Measurements from ENCODE around the gene GULP1.

GULP1 gene

GRCh38 chr2:188381614-188382013 lies 89.9 kb downstream of the GULP1 start:
- no peak for DNase-seq

GRCh38 chr2:188382107-188382506 lies 90.4 kb downstream of the GULP1 start:
- no peak for DNase-seq

- no peak for DNase-seq
These were observed 91.5 kb downstream of the GULP1 start for GRCh38 chr2:188383158-188383557.

- no peak for DNase-seq
These were observed 94.2 kb downstream of the GULP1 start for GRCh38 chr2:188385857-188386256.

GRCh38 chr2:188388831-188389230 lies 97.2 kb downstream of the GULP1 start:
- DNase-seq, result no peak

GRCh38 chr2:188391354-188391753 lies 99.7 kb downstream of the GULP1 start:
- DNase-seq, result no peak

GRCh38 chr2:188394931-188395472 lies 103.3 kb downstream of the GULP1 start:
- DNase-seq, result no peak

GRCh38 chr2:188395903-188396689 lies 104.4 kb downstream of the GULP1 start:
- DNase-seq, result no peak

- no peak for DNase-seq
These were observed 107.5 kb downstream of the GULP1 start for GRCh38 chr2:188399159-188399558.

- no peak for DNase-seq
These were observed 112.0 kb downstream of the GULP1 start for GRCh38 chr2:188403676-188404075.

GRCh38 chr2:188404341-188405004 lies 112.8 kb downstream of the GULP1 start:
- no peak for DNase-seq

- no peak for DNase-seq
These were observed 114.7 kb downstream of the GULP1 start for GRCh38 chr2:188406414-188406813.

GRCh38 chr2:188410504-188411235 lies 119.0 kb downstream of the GULP1 start:
- no peak for DNase-seq

- DNase-seq, result no peak
These were observed 120.5 kb downstream of the GULP1 start for GRCh38 chr2:188412190-188412589.

- DNase-seq, result no peak
These were observed 122.7 kb downstream of the GULP1 start for GRCh38 chr2:188414411-188414810.

GRCh38 chr2:188414869-188415753 lies 123.4 kb downstream of the GULP1 start:
- no peak for DNase-seq

GRCh38 chr2:188415754-188416083 lies 124.0 kb downstream of the GULP1 start:
- DNase-seq, result no peak

GRCh38 chr2:188416367-188416766 lies 124.7 kb downstream of the GULP1 start:
- DNase-seq, result no peak

GRCh38 chr2:188422726-188423125 lies 131.1 kb downstream of the GULP1 start:
- no peak for DNase-seq

GRCh38 chr2:188425266-188425665 lies 133.6 kb downstream of the GULP1 start:
- DNase-seq, result no peak

GRCh38 chr2:188426121-188426520 lies 134.4 kb downstream of the GULP1 start:
- no peak for DNase-seq

- no peak for DNase-seq
These were observed 139.0 kb downstream of the GULP1 start for GRCh38 chr2:188430705-188431104.

- DNase-seq, result no peak
These were observed 142.3 kb downstream of the GULP1 start for GRCh38 chr2:188434018-188434417.
